Thymus (tissue), 11 donors: ENCODE results near the gene SEH1L. TPM values are rescaled to one million over a fixed set of nuclear protein-coding genes. Genes with fewer than 3 reads are reported as not detected.

Experiments
- DNase-seq, 9 donors: peaks; one replicate each; pipeline ENCODE4 v3.0.0-alpha.2; 2013; ENCODE audit warnings: low spot score in 9 of 9, low read depth in 6 of 9, missing footprints in 1 of 9
- H3K27ac ChIP-seq, 2 donors: one replicate each; pipeline ENCODE4 v1.5.1; 2013; ENCODE audit warnings: control low read depth in 1 of 2, low read depth in 1 of 2, low read length in 1 of 2, mild to moderate bottlenecking in 1 of 2, moderate library complexity in 1 of 2
- H3K27me3 ChIP-seq, 2 donors: one replicate each; pipeline ENCODE4 v1.5.1; 2013; ENCODE audit warnings: low read length in 1 of 2; ENCODE audit not compliant: control insufficient read depth in 2 of 2, insufficient read depth in 1 of 2
- H3K36me3 ChIP-seq, 2 donors: one replicate each; pipeline ENCODE4 v1.5.1; 2013; ENCODE audit warnings: low read length in 1 of 2, mild to moderate bottlenecking in 1 of 2, moderate library complexity in 1 of 2; ENCODE audit not compliant: control insufficient read depth in 2 of 2, insufficient read depth in 2 of 2
- H3K4me1 ChIP-seq, 2 donors: one replicate each; pipeline ENCODE4 v1.5.1; 2013; ENCODE audit warnings: low read length in 2 of 2; ENCODE audit not compliant: control insufficient read depth in 2 of 2, insufficient read depth in 2 of 2
- H3K4me3 ChIP-seq, 2 donors: one replicate each; pipeline ENCODE4 v1.5.1; 2013; ENCODE audit warnings: low read length in 2 of 2, control low read depth in 1 of 2, mild to moderate bottlenecking in 1 of 2
- H3K9me3 ChIP-seq, 2 donors: one replicate each; pipeline ENCODE4 v1.5.1; 2013; ENCODE audit warnings: low read length in 1 of 2, mild to moderate bottlenecking in 1 of 2; ENCODE audit not compliant: control insufficient read depth in 2 of 2, insufficient read depth in 1 of 2
- WGBS: extraction: QIAGEN DNeasy Blood & Tissue Kit; methylation state at CpG from one replicate; pipeline ENCODE4 v1.1.7; 2013; 5-methylcytosine and 5-hydroxymethylcytosine counted together
- polyA plus RNA-seq: library from polyadenylated mRNA; stranded (reverse); fragments of 200-250 nt; gene quantifications from one replicate; pipeline ENCODE4 v1.2.3, GENCODE V29; 2013
- total RNA-seq: library from RNA; stranded (reverse); fragments of 120-200 nt; gene quantifications from one replicate; pipeline ENCODE4 v1.2.4, GENCODE V29; 2013
- donor health status: healthy.

The SEH1L gene
- total and polyA plus RNA-seq, 2 donors: 30.5 to 34.6 TPM

DNA sequence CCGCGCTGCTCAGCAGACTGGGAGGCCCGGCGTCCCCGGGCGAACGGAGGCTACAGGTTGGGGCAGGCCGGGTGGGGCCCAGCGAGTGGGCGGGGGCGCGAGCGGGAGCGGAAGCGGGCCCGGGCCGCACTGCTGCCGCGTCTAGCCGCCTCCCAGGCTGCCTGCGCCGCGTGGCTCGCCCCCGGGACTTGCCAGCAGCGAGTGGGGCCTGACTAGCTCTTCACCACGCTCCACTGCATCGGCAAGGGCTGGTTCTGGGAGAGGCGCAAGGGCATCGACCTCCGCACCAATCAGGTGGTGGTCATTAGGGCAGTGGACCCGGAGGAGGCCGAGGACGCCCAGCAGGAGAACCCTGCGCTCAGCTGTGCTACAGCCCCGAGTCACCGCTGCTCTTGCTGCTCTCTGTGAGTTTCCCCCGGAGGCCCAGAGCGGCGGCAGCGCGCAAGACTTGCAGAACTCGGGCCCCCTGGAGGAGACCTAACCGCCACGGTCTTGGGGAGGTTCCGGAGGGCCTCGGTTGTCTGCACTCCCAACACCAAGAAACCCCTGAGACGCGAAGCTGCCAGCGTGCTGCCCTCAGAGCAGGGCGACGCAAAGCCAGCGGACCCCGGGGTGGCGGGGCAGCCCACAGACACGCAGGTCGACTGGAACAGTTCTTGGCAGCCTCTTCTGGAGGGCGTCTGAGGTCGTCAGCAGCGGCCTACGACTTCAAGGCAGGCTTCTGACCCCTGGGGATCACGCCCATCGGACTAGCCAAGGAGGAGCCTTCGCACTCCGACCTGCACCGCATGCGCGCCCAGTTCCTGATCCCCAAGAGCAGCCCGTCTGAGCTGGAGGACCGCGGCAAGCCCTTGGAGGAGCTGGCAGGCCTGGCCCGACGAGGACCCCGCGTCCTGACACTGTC lies 36.5 kb upstream of the SEH1L start:
- Histone ChIP-seq H3K4me1 (peaks cover 0 to 37% of the 10 kb centered on the region in 2 donors), H3K4me3 (peak overlapping the region; percentile 43 to 46), H3K9me3 (peaks cover 0 to 26% of the 10 kb centered on the region in 2 donors), H3K36me3 (no peaks in the 10 kb centered on the region), H3K27ac (peak overlapping the region; percentile 39 to 67), H3K27me3 (peaks cover 0 to 14% of the 10 kb centered on the region in 2 donors)
- 20% methylated on average over 75 of the region's 75 CpGs for WGBS
- peak in 6 of 9 donors; percentile 41 to 79 (median 57) for DNase-seq

DNA sequence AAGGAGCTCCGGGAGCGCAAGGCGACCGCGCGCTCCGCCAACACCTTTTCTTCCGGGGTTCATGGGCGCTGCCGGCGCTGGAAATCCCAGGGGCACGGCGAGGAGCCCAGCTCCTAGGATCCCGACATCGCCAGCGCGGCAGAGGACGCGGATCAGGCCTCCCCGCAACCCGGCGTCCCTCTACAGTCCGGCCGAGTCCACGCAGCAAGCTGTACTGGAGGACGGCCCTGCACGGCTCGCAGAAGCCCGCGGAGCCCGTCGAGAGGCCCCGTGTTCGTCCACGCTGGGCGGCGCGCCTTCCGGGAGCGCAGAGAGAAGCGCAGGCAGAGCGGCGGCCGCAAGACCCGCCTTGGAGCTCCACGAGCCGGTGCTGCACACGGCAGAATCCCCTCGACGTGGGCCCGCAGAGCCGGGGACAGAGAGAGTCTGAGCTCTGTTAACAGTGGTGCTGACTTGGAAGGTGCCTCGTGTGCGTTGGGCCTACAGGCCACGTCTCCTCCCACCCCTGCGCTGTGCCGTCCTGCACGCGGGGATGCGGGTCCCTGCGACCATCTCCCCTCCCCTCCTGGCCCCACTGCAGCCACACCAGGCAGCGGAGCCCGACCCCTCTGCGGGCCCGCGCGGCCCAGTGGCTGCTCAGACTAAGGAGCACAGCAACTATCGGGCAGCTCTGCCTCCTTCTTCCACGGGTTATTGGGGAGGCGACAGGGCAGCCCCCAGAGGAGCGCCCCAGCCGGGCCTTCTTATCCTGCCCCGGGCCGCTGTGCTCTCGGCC lies 35.7 kb upstream of the SEH1L start:
- no peaks in the 10 kb centered on the region for H3K36me3 ChIP-seq
- peaks cover 0 to 29% of the 10 kb centered on the region in 2 donors for H3K4me1 ChIP-seq
- H3K27me3 ChIP-seq: peaks cover 0 to 14% of the 10 kb centered on the region in 2 donors
- DNase-seq: no peak
- H3K27ac ChIP-seq: no peak overlapping the region
- H3K4me3 ChIP-seq: peak overlapping the region in 1 of 2 donors; percentile 46
- H3K9me3 ChIP-seq: peaks cover 0 to 26% of the 10 kb centered on the region in 2 donors
- WGBS: 86% methylated on average over 75 of the region's 75 CpGs

DNA sequence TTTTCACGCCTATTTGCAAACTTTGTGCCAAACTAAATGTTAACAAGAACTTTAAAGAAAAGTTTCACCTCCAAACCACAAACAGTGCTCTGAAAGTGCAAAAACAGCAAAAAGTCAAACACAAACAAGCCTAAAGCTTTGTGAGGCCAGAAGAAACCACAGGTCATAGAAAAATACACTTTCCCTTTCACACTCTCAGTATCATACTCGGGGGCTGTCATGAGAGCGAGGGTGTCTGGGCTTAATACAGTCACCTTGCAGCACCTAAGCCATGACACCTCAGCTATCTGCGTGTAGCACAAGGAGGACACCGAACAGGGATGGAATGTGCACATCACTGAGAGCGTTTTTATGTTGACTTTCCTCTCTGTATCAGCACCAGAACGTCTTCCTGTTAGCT lies 26.6 kb upstream of the SEH1L start:
- H3K9me3 ChIP-seq: no peaks in the 10 kb centered on the region
- peaks cover 6 to 8% of the 10 kb centered on the region in 2 donors for H3K4me1 ChIP-seq
- no peaks in the 10 kb centered on the region for H3K27me3 ChIP-seq
- 40% methylated on average over 7 of the region's 7 CpGs for WGBS
- H3K36me3 ChIP-seq: no peaks in the 10 kb centered on the region
- no peak overlapping the region for H3K4me3 ChIP-seq
- peak overlapping the region; percentile 23 to 36 for H3K27ac ChIP-seq
- DNase-seq: peak in 1 of 9 donors; percentile 52

DNA sequence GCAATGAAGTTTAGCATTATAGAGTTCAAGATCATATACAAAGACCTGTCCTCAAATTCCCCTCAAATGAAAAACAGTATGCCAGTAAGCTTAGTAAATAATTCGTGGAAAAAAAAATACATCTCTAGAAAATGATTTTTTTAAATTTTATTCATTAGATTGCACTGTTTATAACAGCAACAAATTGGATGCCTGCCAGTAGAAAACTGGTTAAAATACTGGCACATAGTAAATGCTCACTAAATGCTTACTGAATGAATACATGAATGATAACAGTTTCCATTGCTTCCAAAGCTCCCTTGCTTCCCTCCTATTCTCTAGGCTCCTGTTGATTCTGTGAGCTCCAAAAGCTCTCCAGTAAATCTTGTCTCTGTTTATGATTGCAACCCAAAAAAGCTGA lies 25.5 kb upstream of the SEH1L start:
- Histone ChIP-seq H3K4me1 (peaks cover 6 to 8% of the 10 kb centered on the region in 2 donors), H3K9me3 (no peaks in the 10 kb centered on the region), H3K36me3 (no peaks in the 10 kb centered on the region), H3K27ac (no peak overlapping the region), H3K27me3 (no peaks in the 10 kb centered on the region), H3K4me3 (no peak overlapping the region)
- no peak for DNase-seq
- WGBS: 98% methylated on average over 1 of the region's 1 CpG

DNA sequence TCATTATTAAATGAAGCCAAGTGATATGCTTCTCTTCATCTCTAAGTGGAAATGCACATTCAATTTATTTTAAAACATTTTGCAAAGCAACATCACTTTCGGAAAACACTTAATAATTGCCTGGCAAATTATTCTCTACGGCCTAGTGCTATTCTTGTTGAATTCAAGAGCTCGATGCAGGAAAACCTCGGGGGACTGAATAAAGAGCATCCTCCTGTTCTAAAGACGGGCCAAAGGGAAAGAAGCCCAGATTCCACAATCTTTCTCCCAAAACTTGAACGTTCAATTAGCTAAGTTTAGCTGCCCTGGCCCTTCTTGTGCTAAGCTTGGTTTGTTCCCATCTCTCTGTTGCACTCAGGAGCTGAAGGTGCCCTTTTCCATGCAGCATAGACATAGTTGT lies 23.2 kb upstream of the SEH1L start:
- Histone ChIP-seq H3K4me3 (no peak overlapping the region), H3K9me3 (no peaks in the 10 kb centered on the region), H3K4me1 (peaks cover 9 to 15% of the 10 kb centered on the region in 2 donors), H3K27ac (no peak overlapping the region), H3K36me3 (no peaks in the 10 kb centered on the region), H3K27me3 (no peaks in the 10 kb centered on the region)
- WGBS: 97% methylated on average over 6 of the region's 6 CpGs
- DNase-seq: no peak

- 93% methylated on average over 4 of the region's 4 CpGs for WGBS
Measured at GRCh38 chr18:12928206-12928605, 19.6 kb upstream of the SEH1L start.

GRCh38 chr18:12928641-12929040 lies 19.2 kb upstream of the SEH1L start:
- DNase-seq: no peak
- Histone ChIP-seq H3K36me3 (no peaks in the 10 kb centered on the region), H3K27ac (no peak overlapping the region), H3K27me3 (no peaks in the 10 kb centered on the region), H3K4me3 (no peak overlapping the region), H3K9me3 (no peaks in the 10 kb centered on the region), H3K4me1 (peaks cover 5 to 24% of the 10 kb centered on the region in 2 donors)
- whole genome bisulfite sequencing: 96% methylated on average over 5 of the region's 5 CpGs

More at GRCh38 chr18:12928206-12928605, 19.6 kb upstream of the SEH1L start:
- Histone ChIP-seq H3K27me3 (no peaks in the 10 kb centered on the region), H3K9me3 (no peaks in the 10 kb centered on the region), H3K4me3 (no peak overlapping the region), H3K27ac (no peak overlapping the region), H3K36me3 (no peaks in the 10 kb centered on the region), H3K4me1 (peaks cover 3 to 19% of the 10 kb centered on the region in 2 donors)
- no peak for DNase-seq

DNA sequence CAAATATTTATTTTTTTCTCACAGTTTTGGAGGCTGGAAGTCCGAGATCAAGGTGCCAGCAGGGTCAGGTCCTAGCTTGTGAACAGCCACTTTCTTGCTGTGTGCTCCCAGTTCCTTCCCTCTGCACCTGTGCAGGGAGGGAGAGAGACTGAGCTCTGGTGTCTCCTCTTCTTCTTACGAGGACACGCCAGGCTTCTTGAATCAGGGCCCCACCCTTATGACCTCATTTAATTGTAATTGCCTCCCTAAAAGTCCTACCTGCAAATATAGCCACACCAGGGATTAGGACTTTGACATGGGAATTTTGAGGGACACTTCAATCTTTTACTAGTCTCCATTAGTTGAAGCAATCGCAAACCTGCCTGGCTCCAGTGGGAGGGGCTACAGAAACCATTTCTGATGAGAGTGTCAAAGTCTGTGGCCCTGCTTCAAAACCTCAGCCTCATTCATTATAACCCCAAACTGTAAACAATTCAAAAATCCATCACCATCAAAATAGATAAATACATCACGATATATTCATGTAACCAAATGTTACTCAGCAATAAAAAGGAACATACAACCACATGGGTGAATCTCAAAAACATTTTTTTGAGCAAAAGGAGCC lies 18.2 kb upstream of the SEH1L start:
- Histone ChIP-seq H3K27me3 (no peaks in the 10 kb centered on the region), H3K36me3 (no peaks in the 10 kb centered on the region), H3K4me1 (peaks cover 12 to 33% of the 10 kb centered on the region in 2 donors), H3K27ac (no peak overlapping the region), H3K9me3 (no peaks in the 10 kb centered on the region), H3K4me3 (no peak overlapping the region)
- no peak for DNase-seq
- WGBS: 85% methylated on average over 5 of the region's 5 CpGs
